OCI-LY3 (cell line): ENCODE results near the gene SUCLG2.

ENCODE experiments used
- H2AFZ ChIP-seq: fragments of 200-600, 300-600 bp; shearing (Covaris generic); 2 replicates; pipeline ENCODE4 v1.6.0; 2014; ENCODE audit warnings: antibody characterized with exemption, low read depth, low read length
- H3K27ac ChIP-seq: fragments of 200-600, 300-600 bp; sonication (generic); 2 replicates; pipeline ENCODE4 v1.5.1; 2014; ENCODE audit warnings: mild to moderate bottlenecking, low read length, moderate library complexity, mixed read lengths
- H3K27me3 ChIP-seq: fragments of 200-600, 300-600 bp; sonication (generic); 2 replicates; pipeline ENCODE4 v1.6.1; 2014; ENCODE audit warnings: low read depth, low read length, mixed read lengths
- H3K36me3 ChIP-seq: fragments of 200-600, 300-600 bp; sonication (generic); replicated peaks from 2 replicates; pipeline ENCODE3; 2014; ENCODE audit warnings: low read depth, low read length, mixed read lengths
- H3K4me1 ChIP-seq: fragments of 300-600, 200-600 bp; sonication (generic); 2 replicates; pipeline ENCODE4 v1.6.1; 2014; ENCODE audit warnings: low read length, mixed read lengths
- H3K4me2 ChIP-seq: fragments of 200-600, 300-600 bp; sonication (generic); 2 replicates; pipeline ENCODE4 v1.6.1; 2014; ENCODE audit warnings: low read length, mixed read lengths
- H3K4me3 ChIP-seq: fragments of 300-600, 200-600 bp; sonication (generic); 2 replicates; pipeline ENCODE4 v1.5.1; 2014; ENCODE audit warnings: antibody characterized with exemption, mild to moderate bottlenecking, low read length, moderate library complexity
- H3K79me2 ChIP-seq: fragments of 300-600, 200-600 bp; shearing (Covaris generic); 2 replicates; pipeline ENCODE4 v1.6.1; 2014; ENCODE audit warnings: mild to moderate bottlenecking, low read length, mixed read lengths
- H3K9ac ChIP-seq: fragments of 300-600, 200-600 bp; shearing (Covaris generic); 2 replicates; pipeline ENCODE4 v1.6.0; 2014; ENCODE audit warnings: mild to moderate bottlenecking, low read length, moderate library complexity
- H3K9me3 ChIP-seq: fragments of 200-600, 300-600 bp; shearing (Covaris generic); 2 replicates; pipeline ENCODE4 v1.6.1; 2014; ENCODE audit warnings: low read length, mixed read lengths; ENCODE audit not compliant: insufficient read depth
- H4K20me1 ChIP-seq: fragments of 200-600, 300-600 bp; sonication (generic); 2 replicates; pipeline ENCODE4 v1.6.1; 2016; ENCODE audit warnings: low read length, mixed read lengths; ENCODE audit not compliant: insufficient read depth
- EZH2phosphoT487 ChIP-seq: fragments of 200-600 bp; shearing (Covaris generic); IDR thresholded peaks from 2 replicates; pipeline ENCODE4 v1.6.1; 2018; ENCODE audit warnings: antibody characterized with exemption, mixed run types, low read depth
- TF ChIP-seq, protein P1 (sequence below): fragments of 200-600, 300-600 bp; sonication (generic); IDR thresholded peaks from 2 replicates; pipeline ENCODE4 v1.5.1; 2014; ENCODE audit warnings: antibody characterized with exemption, low read length, low read depth

Gene SUCLG2

DNA sequence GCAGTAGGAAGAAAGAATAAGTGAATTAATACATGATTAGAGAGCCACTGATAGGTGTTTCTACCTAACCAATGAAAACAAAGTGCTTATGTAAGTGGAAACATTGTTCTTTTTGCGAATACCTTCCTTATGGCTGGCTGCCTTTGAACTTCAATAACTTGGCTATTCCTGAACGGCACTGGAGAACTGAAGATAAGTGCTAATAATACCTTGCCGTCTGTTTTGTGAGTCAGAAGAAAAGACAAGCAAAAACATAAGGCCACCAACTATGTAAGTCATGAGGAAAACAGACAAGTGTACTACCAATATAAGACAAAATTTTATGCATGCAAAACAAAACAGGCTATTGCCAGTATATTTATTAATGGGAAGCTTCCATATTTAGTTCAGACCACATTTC, 160.6 kb downstream of the SUCLG2 start:
- no peak overlapping the region for H3K27ac ChIP-seq
- H2AFZ ChIP-seq, result no peak overlapping the region
- H3K9ac ChIP-seq, result no peak overlapping the region
- no peaks in the 10 kb centered on the region for H3K79me2 ChIP-seq
- no peak overlapping the region for H3K4me3 ChIP-seq
- TF ChIP-seq EZH2phosphoT487, result no peak
- peaks cover 33% of the 10 kb centered on the region for H3K36me3 ChIP-seq
- H3K4me1 ChIP-seq, result no peaks in the 10 kb centered on the region
- H4K20me1 ChIP-seq, result no peaks in the 10 kb centered on the region
- no peaks in the 10 kb centered on the region for H3K9me3 ChIP-seq
- no peaks in the 10 kb centered on the region for H3K27me3 ChIP-seq
- no peak overlapping the region for H3K4me2 ChIP-seq

DNA sequence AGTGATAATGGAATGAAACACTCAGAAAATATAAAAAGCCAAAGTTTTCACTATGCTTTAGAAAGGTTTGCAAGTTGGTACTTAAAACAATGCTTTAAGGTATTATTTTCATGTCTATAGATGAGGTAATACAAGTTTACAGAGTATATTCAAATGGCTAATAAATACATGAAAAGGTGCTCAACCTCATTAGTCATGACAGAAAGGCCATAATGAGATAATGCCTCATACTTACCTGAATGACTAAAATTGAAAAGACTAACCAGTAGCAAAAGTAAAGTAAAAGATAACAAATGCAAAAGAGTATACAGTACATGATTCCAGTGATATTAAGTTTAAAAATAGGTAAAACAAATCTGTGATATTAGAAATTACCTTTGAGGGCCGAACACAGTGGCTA, 163.8 kb downstream of the SUCLG2 start:
- no peaks in the 10 kb centered on the region for H3K27me3 ChIP-seq
- H3K79me2 ChIP-seq, result no peaks in the 10 kb centered on the region
- no peak overlapping the region for H3K9ac ChIP-seq
- H3K4me2 ChIP-seq, result no peak overlapping the region
- TF ChIP-seq, protein P1, sequence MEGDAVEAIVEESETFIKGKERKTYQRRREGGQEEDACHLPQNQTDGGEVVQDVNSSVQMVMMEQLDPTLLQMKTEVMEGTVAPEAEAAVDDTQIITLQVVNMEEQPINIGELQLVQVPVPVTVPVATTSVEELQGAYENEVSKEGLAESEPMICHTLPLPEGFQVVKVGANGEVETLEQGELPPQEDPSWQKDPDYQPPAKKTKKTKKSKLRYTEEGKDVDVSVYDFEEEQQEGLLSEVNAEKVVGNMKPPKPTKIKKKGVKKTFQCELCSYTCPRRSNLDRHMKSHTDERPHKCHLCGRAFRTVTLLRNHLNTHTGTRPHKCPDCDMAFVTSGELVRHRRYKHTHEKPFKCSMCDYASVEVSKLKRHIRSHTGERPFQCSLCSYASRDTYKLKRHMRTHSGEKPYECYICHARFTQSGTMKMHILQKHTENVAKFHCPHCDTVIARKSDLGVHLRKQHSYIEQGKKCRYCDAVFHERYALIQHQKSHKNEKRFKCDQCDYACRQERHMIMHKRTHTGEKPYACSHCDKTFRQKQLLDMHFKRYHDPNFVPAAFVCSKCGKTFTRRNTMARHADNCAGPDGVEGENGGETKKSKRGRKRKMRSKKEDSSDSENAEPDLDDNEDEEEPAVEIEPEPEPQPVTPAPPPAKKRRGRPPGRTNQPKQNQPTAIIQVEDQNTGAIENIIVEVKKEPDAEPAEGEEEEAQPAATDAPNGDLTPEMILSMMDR, result no peak
- TF ChIP-seq EZH2phosphoT487, result no peak
- H4K20me1 ChIP-seq, result no peaks in the 10 kb centered on the region; the same call in 1 of the 2 replicates
- no peak overlapping the region for H3K4me3 ChIP-seq
- no peak overlapping the region for H3K27ac ChIP-seq
- no peak overlapping the region for H2AFZ ChIP-seq
- peaks cover 28% of the 10 kb centered on the region for H3K36me3 ChIP-seq
- H3K9me3 ChIP-seq, result no peaks in the 10 kb centered on the region
- H3K4me1 ChIP-seq, result no peaks in the 10 kb centered on the region

DNA sequence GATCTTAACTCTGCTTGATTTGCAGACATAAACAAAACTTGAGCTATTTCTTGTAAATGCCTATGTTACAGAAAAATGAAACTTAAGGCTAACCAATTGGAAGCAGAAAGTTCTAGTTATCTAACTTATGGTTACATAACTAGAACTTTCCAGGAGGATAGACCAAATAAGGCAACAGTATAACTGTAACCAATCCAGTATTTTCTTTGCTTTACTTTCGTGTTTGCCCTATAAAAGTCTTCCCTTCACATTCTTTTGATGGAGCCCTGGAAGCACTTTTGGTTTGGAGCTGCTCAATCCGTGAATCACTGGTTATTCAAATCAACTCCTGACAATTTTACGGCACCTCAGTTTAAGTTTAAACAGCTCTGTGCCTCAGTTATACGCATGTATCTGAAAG, 164.6 kb downstream of the SUCLG2 start:
- Histone ChIP-seq H3K36me3 (peaks cover 24% of the 10 kb centered on the region), H3K27ac (no peak overlapping the region), H3K9me3 (no peaks in the 10 kb centered on the region), H3K4me2 (no peak overlapping the region), H3K27me3 (no peaks in the 10 kb centered on the region), H3K9ac (no peak overlapping the region), H4K20me1 (no peaks in the 10 kb centered on the region; the same call in 1 of the 2 replicates), H3K4me3 (no peak overlapping the region), H3K4me1 (no peaks in the 10 kb centered on the region), H3K79me2 (no peaks in the 10 kb centered on the region), H2AFZ (no peak overlapping the region)
- TF ChIP-seq, protein P1, result no peak
- no peak for TF ChIP-seq EZH2phosphoT487

DNA sequence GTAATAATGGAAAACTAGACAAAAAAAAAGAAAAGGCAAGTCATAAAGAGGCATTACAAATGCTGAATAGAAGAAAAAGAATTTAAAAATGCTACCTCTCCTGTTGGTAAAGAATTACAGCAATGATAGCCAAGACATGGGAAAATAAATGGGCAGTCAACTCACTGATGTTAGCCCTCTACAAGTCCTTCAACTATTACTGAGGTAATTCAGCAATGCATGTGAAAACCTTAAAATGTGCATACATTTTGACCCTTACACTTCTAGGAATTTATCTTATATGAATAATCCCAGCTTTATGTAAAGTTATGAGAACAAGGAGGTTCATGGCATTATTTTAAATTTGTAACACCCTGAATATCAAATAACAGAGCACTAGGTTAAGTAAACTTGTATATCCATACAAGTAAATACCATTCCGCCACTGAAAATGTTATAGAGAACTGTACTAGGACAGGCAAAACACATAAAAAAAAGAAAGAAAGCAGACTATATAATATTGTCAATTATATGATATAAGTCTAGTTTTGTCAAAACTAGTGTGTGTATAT, 166.8 kb downstream of the SUCLG2 start:
- TF ChIP-seq, protein P1, result no peak
- TF ChIP-seq EZH2phosphoT487, result no peak
- no peak overlapping the region for H3K27ac ChIP-seq
- H3K4me3 ChIP-seq, result no peak overlapping the region
- no peaks in the 10 kb centered on the region for H3K27me3 ChIP-seq
- H3K9ac ChIP-seq, result no peak overlapping the region
- no peak overlapping the region for H2AFZ ChIP-seq
- H4K20me1 ChIP-seq, result no peaks in the 10 kb centered on the region; the same call in 1 of the 2 replicates
- no peaks in the 10 kb centered on the region for H3K79me2 ChIP-seq
- no peaks in the 10 kb centered on the region for H3K4me1 ChIP-seq
- no peaks in the 10 kb centered on the region for H3K9me3 ChIP-seq
- H3K4me2 ChIP-seq, result no peak overlapping the region
- H3K36me3 ChIP-seq, result peaks cover 10% of the 10 kb centered on the region
